Activated naive CD8-positive, alpha-beta T cell treated with anti-CD3 and anti-CD28 coated beads, Interleukin-2, amount 10 ng/mL, durations not matched to agents 7 days and 5 days (primary cell): ENCODE results near the gene SLBP. TPM values are rescaled to one million over a fixed set of nuclear protein-coding genes. Genes with fewer than 3 reads are reported as not detected.

Experiments
- ATAC-seq: fragments of 150-1000 bp; cut with Tn5 transposase; one replicate; pipeline ENCODE4 v1.10.0; 2021; ENCODE audit warnings: low read depth, moderate library complexity
- POLR2A ChIA-PET: fragments of 350-600 bp; sonication (Branson Sonifier 250); formaldehyde crosslinking; loops from one replicate; lab custom pipeline; 2021; ENCODE audit warnings: antibody characterized with exemption; lab: Charles Lee
- DNase-seq: peaks from one replicate; pipeline ENCODE4 v3.0.0; 2021
- H3K27ac Mint-ChIP-seq: one replicate; pipeline ENCODE4 v1.8.0; 2022; ENCODE audit warnings: mild to moderate bottlenecking, mixed read lengths
- H3K27me3 Mint-ChIP-seq: one replicate; pipeline ENCODE4 v1.8.0; 2022; ENCODE audit warnings: mild to moderate bottlenecking, moderate library complexity, mixed read lengths
- H3K36me3 Mint-ChIP-seq: one replicate; pipeline ENCODE4 v1.8.0; 2021; ENCODE audit warnings: mild to moderate bottlenecking, mixed read lengths
- H3K4me1 Mint-ChIP-seq: one replicate; pipeline ENCODE4 v1.8.0; 2021; ENCODE audit warnings: mixed read lengths
- H3K4me3 Mint-ChIP-seq: one replicate; pipeline ENCODE4 v1.8.0; 2022; ENCODE audit warnings: mild to moderate bottlenecking, moderate library complexity, mixed read lengths
- H3K9me3 Mint-ChIP-seq: one replicate; pipeline ENCODE4 v1.8.0; 2021; ENCODE audit warnings: mixed read lengths
- total RNA-seq, 2 experiments: library from RNA; stranded (reverse); gene quantifications; one replicate each; pipeline ENCODE4 v1.2.3, GENCODE V29; 2021

The SLBP gene
- total RNA-seq, 2 experiments from 2014 or later, result 99.7 to 103 TPM

GRCh38 chr4:1653776-1654175 is 58.3 kb downstream of the SLBP start:
- no peak for ATAC-seq
- POLR2A ChIA-PET, result no interaction called here

GRCh38 chr4:1652088-1652487 is 60.0 kb downstream of the SLBP start:
- DNase-seq (no peak), ATAC-seq (no peak)
- Mint-ChIP-seq H3K36me3 (no peaks in the 10 kb centered on the region), H3K4me3 (no peak overlapping the region), H3K4me1 (peaks cover 6% of the 10 kb centered on the region), H3K27ac (no peak overlapping the region), H3K27me3 (no peaks in the 10 kb centered on the region), H3K9me3 (peaks cover 3% of the 10 kb centered on the region)
- POLR2A ChIA-PET, result no interaction called here

More at GRCh38 chr4:1653776-1654175, 58.3 kb downstream of the SLBP start:
- Mint-ChIP-seq H3K36me3 (no peaks in the 10 kb centered on the region), H3K4me1 (no peaks in the 10 kb centered on the region), H3K27ac (no peak overlapping the region), H3K27me3 (no peaks in the 10 kb centered on the region), H3K4me3 (no peak overlapping the region), H3K9me3 (peaks cover 3% of the 10 kb centered on the region)
- DNase-seq, result no peak

GRCh38 chr4:1651609-1652008 is 60.5 kb downstream of the SLBP start:
- Mint-ChIP-seq H3K36me3 (no peaks in the 10 kb centered on the region), H3K9me3 (peaks cover 3% of the 10 kb centered on the region), H3K27ac (no peak overlapping the region), H3K4me3 (no peak overlapping the region), H3K4me1 (peaks cover 6% of the 10 kb centered on the region), H3K27me3 (no peaks in the 10 kb centered on the region)
- no peak for DNase-seq
- POLR2A ChIA-PET, result no interaction called here
- no peak for ATAC-seq

- Mint-ChIP-seq H3K9me3 (peaks cover 3% of the 10 kb centered on the region), H3K4me3 (no peak overlapping the region), H3K27ac (no peak overlapping the region), H3K27me3 (no peaks in the 10 kb centered on the region), H3K36me3 (no peaks in the 10 kb centered on the region), H3K4me1 (peaks cover 6% of the 10 kb centered on the region)
- no peak for DNase-seq
- POLR2A ChIA-PET, result no interaction called here
- ATAC-seq, result no peak
These were observed 63.2 kb downstream of the SLBP start for GRCh38 chr4:1648962-1649361.

- H3K36me3 Mint-ChIP-seq, result no peaks in the 10 kb centered on the region
- POLR2A ChIA-PET, result no interaction called here
- H3K9me3 Mint-ChIP-seq, result peaks cover 3% of the 10 kb centered on the region
- no peak for DNase-seq
- H3K4me1 Mint-ChIP-seq, result peaks cover 6% of the 10 kb centered on the region
- H3K4me3 Mint-ChIP-seq, result no peak overlapping the region
- H3K27me3 Mint-ChIP-seq, result no peaks in the 10 kb centered on the region
- no peak overlapping the region for H3K27ac Mint-ChIP-seq
- no peak for ATAC-seq
These were observed 64.7 kb downstream of the SLBP start for GRCh38 chr4:1647432-1647831.

GRCh38 chr4:1646690-1647089 is 65.4 kb downstream of the SLBP start:
- Mint-ChIP-seq H3K36me3 (no peaks in the 10 kb centered on the region), H3K27ac (no peak overlapping the region), H3K9me3 (peaks cover 3% of the 10 kb centered on the region), H3K4me3 (no peak overlapping the region), H3K27me3 (no peaks in the 10 kb centered on the region), H3K4me1 (peaks cover 6% of the 10 kb centered on the region)
- POLR2A ChIA-PET, result no interaction called here
- no peak for DNase-seq
- ATAC-seq, result no peak

GRCh38 chr4:1644891-1645657 is 67.0 kb downstream of the SLBP start:
- Mint-ChIP-seq H3K9me3 (peaks cover 1% of the 10 kb centered on the region), H3K27me3 (no peaks in the 10 kb centered on the region), H3K36me3 (no peaks in the 10 kb centered on the region), H3K4me1 (peaks cover 6% of the 10 kb centered on the region), H3K27ac (no peak overlapping the region), H3K4me3 (no peak overlapping the region)
- ATAC-seq, result no peak
- POLR2A ChIA-PET, result no interaction called here
- no peak for DNase-seq

- POLR2A ChIA-PET, result no interaction called here
- ATAC-seq (no peak), DNase-seq (no peak)
- Mint-ChIP-seq H3K9me3 (no peaks in the 10 kb centered on the region), H3K36me3 (no peaks in the 10 kb centered on the region), H3K27ac (no peak overlapping the region), H3K4me1 (peaks cover 6% of the 10 kb centered on the region), H3K27me3 (no peaks in the 10 kb centered on the region), H3K4me3 (no peak overlapping the region)
These were observed 68.0 kb downstream of the SLBP start for GRCh38 chr4:1643971-1644735.

Other genes with a start within 250 kb of the SLBP start
- under 1 TPM; 0.54 to 0.97 TPM for gene FAM53A, start 28.0 kb downstream of the SLBP start, total RNA-seq
- gene TMEM129, start 9.0 kb upstream of the SLBP start, total RNA-seq, result 10 to 100 TPM; 27.5 to 27.6 TPM
- 100 to 1,000 TPM; 234 to 235 TPM for gene TACC3, start 9.2 kb upstream of the SLBP start, total RNA-seq
- gene FGFR3, start 81.0 kb upstream of the SLBP start, total RNA-seq, result under 1 TPM in 1 of 2 experiments, not detected in 1; 0.14 TPM
- 10 to 100 TPM; 44.0 to 45.8 TPM for gene LETM1, start 143.8 kb upstream of the SLBP start, total RNA-seq
- 100 to 1,000 TPM; 218 to 231 TPM for gene NSD2, start 159.1 kb upstream of the SLBP start, total RNA-seq